GM12878 (cell line): ENCODE measurements around the gene ARID4B. TPM values are rescaled to one million over a fixed set of nuclear protein-coding genes. Genes with fewer than 3 reads are reported as not detected.
A peak's percentile ranks its signal among the peaks of the same experiment; 100 is the strongest.

ENCODE experiments used
- ATAC-seq: fragments of 200-7000 bp; cut with Tn5 transposase; 3 replicates; pipeline ENCODE4 v1.9.1; 2020; ENCODE audit warnings: mild to moderate bottlenecking, moderate library complexity
- BruUV-seq: library from RNA; stranded (reverse); fragments of 400-500 nt; replicated peaks from 2 replicates; lab custom pipeline; 2021; lab: Mats Ljungman, UMichigan
- CTCF ChIA-PET: fragments of 300-600 bp; sonication (Branson Sonifier 250); formaldehyde crosslinking; extraction: SDS; loops from one replicate; lab custom pipeline; 2021; ENCODE audit warnings: inconsistent platforms; lab: Yijun Ruan, JAX
- POLR2A ChIA-PET: fragments of 350-600 bp; formaldehyde crosslinking; extraction: SDS; loops from one replicate; lab custom pipeline; 2021; ENCODE audit warnings: inconsistent platforms; lab: Charles Lee
- RAD21 ChIA-PET: fragments of 300-600 bp; sonication (Branson Sonifier 250); formaldehyde crosslinking; loops from one replicate; lab custom pipeline; 2023; ENCODE audit warnings: antibody characterized with exemption; ENCODE audit not compliant: unreplicated experiment; lab: Charles Lee
- SMC1A ChIA-PET: fragments of 300-600 bp; sonication (Branson Sonifier 250); formaldehyde crosslinking; loops from one replicate; lab custom pipeline; 2023; ENCODE audit not compliant: unreplicated experiment, uncharacterized antibody; lab: Charles Lee
- DNase-seq: peaks from one replicate; pipeline ENCODE4 v3.0.0-alpha.2; 2011; ENCODE audit warnings: low read depth, low spot score
- FAIRE-seq: peaks from 3 replicates; lab custom pipeline; 2011; peaks lifted over from hg19 to GRCh38; lab: Jason Lieb, UNC
- H2AFZ ChIP-seq: 2 replicates; pipeline ENCODE4 v1.6.0; 2011; ENCODE audit warnings: low read depth, low read length, control low read depth; ENCODE audit not compliant: control insufficient read depth
- H3K27ac ChIP-seq: 2 replicates; pipeline ENCODE4 v1.5.1; 2011; ENCODE audit warnings: control low read depth; ENCODE audit not compliant: control insufficient read depth, insufficient read depth
- H3K27me3 ChIP-seq, 2 experiments: replicated peaks in 1 of 2; 2 replicates each; pipeline versions ENCODE4 v1.6.0 to v1.6.1; 2011; ENCODE audit warnings: low read length in 1 of 2; ENCODE audit not compliant: control insufficient read depth in 2 of 2, insufficient read depth in 2 of 2
- H3K36me3 ChIP-seq, 2 experiments: 2 replicates each; pipeline ENCODE4 v1.5.1; 2011; ENCODE audit warnings: low read length in 1 of 2; ENCODE audit not compliant: control insufficient read depth in 2 of 2, insufficient read depth in 2 of 2
- H3K4me1 ChIP-seq: 2 replicates; pipeline ENCODE4 v1.6.1; 2011; ENCODE audit warnings: mild to moderate bottlenecking, low read length, moderate library complexity, mixed read lengths; ENCODE audit not compliant: control insufficient read depth, insufficient read depth
- H3K4me2 ChIP-seq: 2 replicates; pipeline ENCODE4 v1.6.0; 2011; ENCODE audit warnings: control low read depth; ENCODE audit not compliant: control insufficient read depth, insufficient read depth
- H3K4me3 ChIP-seq: fragments of 200-600 bp; sonication (generic); 2 replicates; pipeline ENCODE4 v1.5.1; 2016
- H3K79me2 ChIP-seq: 2 replicates; pipeline ENCODE4 v1.6.0; 2011; ENCODE audit warnings: low read length; ENCODE audit not compliant: control insufficient read depth, insufficient read depth
- H3K9ac ChIP-seq: 2 replicates; pipeline ENCODE4 v1.8.0; 2011; ENCODE audit warnings: low read length, control low read depth, mixed read lengths; ENCODE audit not compliant: control insufficient read depth, insufficient read depth
- H3K9me3 ChIP-seq: replicated peaks from 3 replicates; pipeline ENCODE4 v1.5.1; 2011; ENCODE audit warnings: mild to moderate bottlenecking, low read length; ENCODE audit not compliant: control insufficient read depth, insufficient read depth
- H4K20me1 ChIP-seq: 2 replicates; pipeline ENCODE4 v1.6.0; 2011; ENCODE audit not compliant: control insufficient read depth, insufficient read depth
- ASH2L ChIP-seq: fragments of 300-600, 200-600 bp; sonication (generic); IDR thresholded peaks from 2 replicates; pipeline ENCODE4 v1.6.1; 2017; ENCODE audit warnings: low read depth, mild to moderate bottlenecking, borderline replicate concordance
- BHLHE40 ChIP-seq, 2 experiments: fragments of 450-650 bp in 1 of 2; IDR thresholded peaks; 2 replicates each; pipeline ENCODE4 v1.6.1; 2011 to 2017; ENCODE audit warnings: low read depth in 2 of 2, borderline replicate concordance in 1 of 2, improper control_type of control experiment in 1 of 2, low read length in 1 of 2, mild to moderate bottlenecking in 1 of 2
- BRCA1 ChIP-seq: IDR thresholded peaks from 2 replicates; pipeline ENCODE4 v1.6.1; 2011; ENCODE audit warnings: low read depth, low read length, improper control_type of control experiment
- CTCF ChIP-seq, 3 experiments: IDR thresholded peaks in 2 of 3; conservative IDR thresholded peaks in 1 of 3; 2 replicates each; pipeline ENCODE4 v1.5.1; 2011; ENCODE audit warnings: low read depth in 3 of 3, low read length in 3 of 3, mild to moderate bottlenecking in 3 of 3, control low read depth in 2 of 3, moderate library complexity in 2 of 3, inconsistent platforms in 1 of 3, mixed read lengths in 1 of 3; ENCODE audit not compliant: control insufficient read depth in 2 of 3, insufficient read depth in 1 of 3; ENCODE audit errors: extremely low read depth in 1 of 3
- E2F8 ChIP-seq: fragments of 450-650 bp; IDR thresholded peaks from 2 replicates; pipeline ENCODE4 v1.6.1; 2018; ENCODE audit warnings: mild to moderate bottlenecking, low read depth, moderate library complexity; ENCODE audit not compliant: partially characterized antibody
- ELK1 ChIP-seq: IDR thresholded peaks from 2 replicates; pipeline ENCODE4 v1.6.1; 2012; ENCODE audit warnings: low read depth, low read length, improper control_type of control experiment
- HDAC2 ChIP-seq: fragments of 200-600 bp; sonication (generic); IDR thresholded peaks from 2 replicates; pipeline ENCODE4 v1.6.1; 2017
- LARP7 ChIP-seq: fragments of 450-650 bp; IDR thresholded peaks from 2 replicates; pipeline ENCODE4 v1.6.1; 2017; ENCODE audit warnings: mild to moderate bottlenecking
- MXI1 ChIP-seq: fragments of 150-350 bp; IDR thresholded peaks from 2 replicates; pipeline ENCODE4 v1.6.1; 2011; ENCODE audit warnings: low read depth, mild to moderate bottlenecking, inconsistent platforms, low read length, improper control_type of control experiment
- NR2F1 ChIP-seq: fragments of 450-650 bp; conservative IDR thresholded peaks from 2 replicates; pipeline ENCODE4 v1.6.1; 2017; ENCODE audit warnings: mild to moderate bottlenecking
- NRF1 ChIP-seq: conservative IDR thresholded peaks from 2 replicates; pipeline ENCODE4 v1.6.1; 2011; ENCODE audit warnings: mild to moderate bottlenecking, low read depth, low read length, improper control_type of control experiment
- POU2F2 ChIP-seq: IDR thresholded peaks from 3 replicates; pipeline ENCODE4 v1.6.1; 2011; ENCODE audit warnings: low read depth, mild to moderate bottlenecking, low read length, borderline replicate concordance
- RAD51 ChIP-seq: fragments of 450-650 bp; IDR thresholded peaks from 2 replicates; pipeline ENCODE4 v1.6.1; 2016; ENCODE audit warnings: moderate library complexity, mild to moderate bottlenecking, inconsistent platforms
- RB1 ChIP-seq: fragments of 450-650 bp; formaldehyde crosslinking; IDR thresholded peaks from 2 replicates; pipeline ENCODE4 v1.6.1; 2017; ENCODE audit warnings: mild to moderate bottlenecking, borderline replicate concordance
- TAF1 ChIP-seq: IDR thresholded peaks from 2 replicates; pipeline ENCODE4 v1.6.1; 2011; ENCODE audit warnings: mild to moderate bottlenecking, low read depth, low read length, borderline replicate concordance
- WGBS: methylation state at CpG from one replicate; pipeline ENCODE4 v1.1.6; 2016; ENCODE audit warnings: low lambda C conversion rate; ENCODE audit not compliant: insufficient replicate concordance, insufficient coverage; ENCODE audit errors: missing lambda C conversion rate; 5-methylcytosine and 5-hydroxymethylcytosine counted together
- in situ Hi-C: fragments of 300-500 bp; cut with MboI; formaldehyde crosslinking; loops from 9 replicates; pipeline ENCODE4 v1.14.3; 2018; ENCODE audit warnings: mixed read lengths
- intact Hi-C: fragments of 100-400 bp; cut with micrococcal nuclease; formaldehyde crosslinking; loops from one replicate; pipeline ENCODE4 v1.14.2; 2022; ENCODE audit not compliant: unreplicated experiment
- polyA plus RNA-seq, 11 experiments: library from polyadenylated mRNA; depleted of rRNA in 4 of 11; unstranded in 6 of 11; stranded (reverse) in 5 of 11; fragments of >200 nt; fragmentation: Nextera tagmentation in 4 of 11; fragmentation: Illumina TruSeq in 1 of 11; extraction: Ambion mirVana in 4 of 11; extraction: Trizol in 1 of 11; gene quantifications; 1 replicate in 1 of 11; 2 replicates in 10 of 11; pipeline versions ENCODE4 v1.2.1 to v1.2.3, GENCODE V29; 2011 to 2016; ENCODE audit warnings: inconsistent platforms in 2 of 11, missing spikeins in 2 of 11, low read depth in 1 of 11
- total RNA-seq, 4 experiments: library from RNA; depleted of rRNA in 3 of 4; stranded (reverse); fragments of >200 nt in 3 of 4; fragmentation: Illumina TruSeq in 1 of 4; extraction: Trizol in 1 of 4; gene quantifications; 2 replicates each; pipeline versions ENCODE4 v1.2.1 to v1.2.3, GENCODE V29; 2013 to 2021

Gene ARID4B
- total and polyA plus RNA-seq, 10 of the 15 experiments (the other 5 are each of a cell fraction or from before 2014, with no cell fraction given) = 13.6 to 39.1 (median 28.0) TPM

GRCh38 chr1:235160957-235161684 is 166.9 kb downstream of the ARID4B start, which contains the start of gene RBM34:
Gene RBM34, minus strand, starts transcription at chr1:235161250. Its CDS starts 24 bp downstream, at chr1:235161226.
- FAIRE-seq (peak; percentile 68), DNase-seq (peak; percentile 65), ATAC-seq (peak; percentile 96)
- Histone ChIP-seq H4K20me1 (no peaks in the 10 kb centered on the region), H3K27ac (peak within 1 kb of the TSS; percentile 98), H3K79me2 (peaks cover 32% of the 10 kb centered on the region), H3K9me3 (no peaks in the 10 kb centered on the region), H3K4me2 (peak within 1 kb of the TSS; percentile 87), H3K9ac (peak within 1 kb of the TSS; percentile 97), H2AFZ (peak within 1 kb of the TSS; percentile 100), H3K4me3 (peak within 1 kb of the TSS; percentile 82), H3K4me1 (peaks cover 3% of the 10 kb centered on the region; the same call in 1 of the 2 replicates), H3K27me3 (no peaks in the 10 kb centered on the region), H3K36me3 (peaks cover 0 to 21% of the 10 kb centered on the region in 2 experiments; a peak in 2 of 4 replicates)
- under 1% methylated on average over 52 of the region's 52 CpGs for WGBS
- ChIA-PET SMC1A (interaction anchor here (0.8 to 2.9 kb wide), 7 partner anchors 8 to 255 kb away, joined by 3 to 15 read pairs (median 4); no protein-coding TSS in a partner anchor), POLR2A (interaction anchor here (0.9 to 2.0 kb wide), 9 partner anchors 16 to 345 kb away, joined by 3 to 12 read pairs (median 4); partner anchors contain the start of genes ARID4B, GGPS1, TBCE and TOMM20), RAD21 (interaction anchor here (0.6 to 2.6 kb wide), 7 partner anchors 39 to 662 kb away, joined by 3 to 11 read pairs (median 4); no protein-coding TSS in a partner anchor), CTCF (interaction anchor here (0.8 to 2.8 kb wide), 7 partner anchors 18 to 343 kb away, joined by 3 to 18 read pairs (median 4); partner anchors contain the start of gene B3GALNT2)
- intact Hi-C loops (loop anchor here (2.0 kb wide), 1 partner anchor 32 kb away; the partner anchor contains the start of gene TOMM20), in situ Hi-C loops (no loop called here)
- BruUV-seq = no TSS peak
- TF ChIP-seq ASH2L (0 out of 2 replicates have a peak, but pooled peaks have one; percentile 64), LARP7 (peak; percentile 38), CTCF (IDR thresholded peaks at IDR 0.05 in 2 of 3, conservative IDR thresholded peaks at IDR 0.05 in 1 of 3; ENCODE audit: control insufficient read depth in 2 of 3, extremely low read depth in 1 of 3, insufficient read depth in 1 of 3, low read depth in 3 of 3, low read length in 3 of 3) (peak in 2 of 3 experiments; percentile 19 to 23; a peak in 1 of 6 replicates), E2F8 (peak; percentile 82), NR2F1 (0 out of 2 replicates have a peak, but pooled peaks have one; percentile 4), ELK1 (peak; percentile 52), BRCA1 (no peak), MXI1 (peak; percentile 6; the same call in 1 of the 2 replicates), POU2F2 (peak; percentile 64; the same call in 2 of the 3 replicates), HDAC2 (no peak), RAD51 (no peak), RB1 (peak; percentile 75; the same call in 1 of the 2 replicates), BHLHE40 (IDR thresholded peaks at IDR 0.05; ENCODE audit: borderline replicate concordance in 1 of 2, low read depth in 2 of 2, low read length in 1 of 2) (peak in 1 of 2 experiments; percentile 64; a peak in 1 of 4 replicates), NRF1 (no peak; the same call in 1 of the 2 replicates), TAF1 (peak; percentile 99)
